Epithelial cell of proximal tubule (primary cell): ENCODE results near the gene SEMA5A. TPM values are rescaled to one million over a fixed set of nuclear protein-coding genes. Genes with fewer than 3 reads are reported as not detected.
A peak's percentile ranks its signal among the peaks of the same experiment; 100 is the strongest.

Experiments
- DNase-seq: peaks from one replicate; pipeline ENCODE4 v3.0.0-alpha.2; 2011; ENCODE audit warnings: low read depth
- H3K4me3 ChIP-seq: 2 replicates; pipeline ENCODE4 v1.5.1; 2011; ENCODE audit warnings: low read depth, mild to moderate bottlenecking, low read length
- CTCF ChIP-seq: conservative IDR thresholded peaks from 2 replicates; pipeline ENCODE4 v1.5.1; 2012; ENCODE audit warnings: low read depth, mild to moderate bottlenecking, low read length
- total RNA-seq: library from RNA; depleted of rRNA; stranded (reverse); fragments of >200 nt; gene quantifications from 2 replicates; pipeline ENCODE4 v1.2.3, GENCODE V29; 2015

Gene SEMA5A
- total RNA-seq, 1 donor from 2014 or later, result 4.0 TPM

GRCh38 chr5:9533096-9533495 lies 12.8 kb downstream of the SEMA5A start:
- no peak overlapping the region for H3K4me3 ChIP-seq
- DNase-seq, result no peak
- no peak for TF ChIP-seq CTCF

- TF ChIP-seq CTCF, result no peak
- no peak for DNase-seq
- no peak overlapping the region for H3K4me3 ChIP-seq
These were observed 16.4 kb downstream of the SEMA5A start for GRCh38 chr5:9529513-9529912.

- no peak for TF ChIP-seq CTCF
- no peak overlapping the region for H3K4me3 ChIP-seq
These were observed 16.8 kb downstream of the SEMA5A start for GRCh38 chr5:9529041-9529480.

GRCh38 chr5:9524941-9525340 lies 20.9 kb downstream of the SEMA5A start:
- no peak for TF ChIP-seq CTCF
- DNase-seq, result no peak
- H3K4me3 ChIP-seq, result no peak overlapping the region

More at GRCh38 chr5:9529041-9529480, 16.8 kb downstream of the SEMA5A start:
- no peak for DNase-seq

GRCh38 chr5:9523090-9523823 lies 22.6 kb downstream of the SEMA5A start:
- no peak overlapping the region for H3K4me3 ChIP-seq
- TF ChIP-seq CTCF, result no peak
- DNase-seq, result no peak

- H3K4me3 ChIP-seq, result no peak overlapping the region
- DNase-seq, result peak; percentile 67
- TF ChIP-seq CTCF, result no peak
These were observed 26.3 kb downstream of the SEMA5A start for GRCh38 chr5:9519537-9519936.

GRCh38 chr5:9516591-9516990 lies 29.3 kb downstream of the SEMA5A start:
- H3K4me3 ChIP-seq, result no peak overlapping the region
- peak; percentile 22 for TF ChIP-seq CTCF
- no peak for DNase-seq
